IMR-90 (cell line): ENCODE results near the gene ASH1L.

Experiments used
- BHLHE40 ChIP-seq: fragments of 150-350 bp; IDR thresholded peaks from 2 replicates; pipeline ENCODE4 v1.6.1; 2016; ENCODE audit warnings: mild to moderate bottlenecking, low read depth, low read length
- CEBPB ChIP-seq: IDR thresholded peaks from 2 replicates; pipeline ENCODE4 v1.6.1; 2012; ENCODE audit warnings: low read depth, low read length, improper control_type of control experiment
- FOS ChIP-seq: fragments of 150-350 bp; IDR thresholded peaks from 2 replicates; pipeline ENCODE4 v1.6.1; 2016; ENCODE audit warnings: low read depth, low read length
- MAFK ChIP-seq: IDR thresholded peaks from 2 replicates; pipeline ENCODE4 v1.6.1; 2012; ENCODE audit warnings: low read depth, low read length, improper control_type of control experiment
- MAZ ChIP-seq: IDR thresholded peaks from 2 replicates; pipeline ENCODE4 v1.6.1; 2012; ENCODE audit warnings: low read depth, mild to moderate bottlenecking, low read length, improper control_type of control experiment, moderate library complexity, borderline replicate concordance
- MXI1 ChIP-seq: IDR thresholded peaks from 2 replicates; pipeline ENCODE4 v1.6.1; 2012; ENCODE audit warnings: low read depth, mild to moderate bottlenecking, low read length, moderate library complexity, borderline replicate concordance
- NFE2L2 ChIP-seq: fragments of 150-350 bp; IDR thresholded peaks from 2 replicates; pipeline ENCODE4 v1.6.1; 2016; ENCODE audit warnings: low read depth, mild to moderate bottlenecking, low read length
- POLR2A ChIP-seq: IDR thresholded peaks from 2 replicates; pipeline ENCODE4 v1.6.1; 2012; ENCODE audit warnings: mild to moderate bottlenecking, low read depth, low read length
- RAD21 ChIP-seq: IDR thresholded peaks from 2 replicates; pipeline ENCODE4 v1.6.1; 2012; ENCODE audit warnings: low read length, improper control_type of control experiment
- RFX5 ChIP-seq: IDR thresholded peaks from 2 replicates; pipeline ENCODE4 v1.8.0; 2012; ENCODE audit warnings: low read depth, mild to moderate bottlenecking, low read length, moderate library complexity
- SMC3 ChIP-seq: fragments of 150-350 bp; IDR thresholded peaks from 2 replicates; pipeline ENCODE4 v1.6.1; 2016; ENCODE audit warnings: low read depth, mild to moderate bottlenecking, antibody characterized with exemption, low read length, moderate library complexity
- TF ChIP-seq, protein P1 (sequence below): fragments of 150-350 bp; IDR thresholded peaks from 2 replicates; pipeline ENCODE4 v1.6.1; 2017; ENCODE audit warnings: mild to moderate bottlenecking, antibody characterized with exemption, low read length, low read depth
- TF ChIP-seq, protein P2 (sequence below): fragments of 150-350 bp; IDR thresholded peaks from 2 replicates; pipeline ENCODE4 v1.6.1; 2016; ENCODE audit warnings: low read depth, mild to moderate bottlenecking, low read length, moderate library complexity, borderline replicate concordance
- TF ChIP-seq, protein P3 (sequence below): conservative IDR thresholded peaks from 2 replicates; pipeline ENCODE4 v1.5.1; 2012; ENCODE audit warnings: mild to moderate bottlenecking, low read depth, low read length, improper control_type of control experiment

- TF ChIP-seq RFX5 (no peak), MAFK (no peak), RAD21 (peak; percentile 52), BHLHE40 (no peak), CEBPB (no peak), POLR2A (no peak), FOS (no peak), MXI1 (no peak), MAZ (no peak), SMC3 (peak; percentile 34; the same call in 1 of the 2 replicates), NFE2L2 (no peak)
- TF ChIP-seq, protein P1, sequence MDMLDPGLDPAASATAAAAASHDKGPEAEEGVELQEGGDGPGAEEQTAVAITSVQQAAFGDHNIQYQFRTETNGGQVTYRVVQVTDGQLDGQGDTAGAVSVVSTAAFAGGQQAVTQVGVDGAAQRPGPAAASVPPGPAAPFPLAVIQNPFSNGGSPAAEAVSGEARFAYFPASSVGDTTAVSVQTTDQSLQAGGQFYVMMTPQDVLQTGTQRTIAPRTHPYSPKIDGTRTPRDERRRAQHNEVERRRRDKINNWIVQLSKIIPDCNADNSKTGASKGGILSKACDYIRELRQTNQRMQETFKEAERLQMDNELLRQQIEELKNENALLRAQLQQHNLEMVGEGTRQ = no peak
- TF ChIP-seq, protein P2, sequence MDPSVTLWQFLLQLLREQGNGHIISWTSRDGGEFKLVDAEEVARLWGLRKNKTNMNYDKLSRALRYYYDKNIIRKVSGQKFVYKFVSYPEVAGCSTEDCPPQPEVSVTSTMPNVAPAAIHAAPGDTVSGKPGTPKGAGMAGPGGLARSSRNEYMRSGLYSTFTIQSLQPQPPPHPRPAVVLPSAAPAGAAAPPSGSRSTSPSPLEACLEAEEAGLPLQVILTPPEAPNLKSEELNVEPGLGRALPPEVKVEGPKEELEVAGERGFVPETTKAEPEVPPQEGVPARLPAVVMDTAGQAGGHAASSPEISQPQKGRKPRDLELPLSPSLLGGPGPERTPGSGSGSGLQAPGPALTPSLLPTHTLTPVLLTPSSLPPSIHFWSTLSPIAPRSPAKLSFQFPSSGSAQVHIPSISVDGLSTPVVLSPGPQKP = no peak
- TF ChIP-seq, protein P3, sequence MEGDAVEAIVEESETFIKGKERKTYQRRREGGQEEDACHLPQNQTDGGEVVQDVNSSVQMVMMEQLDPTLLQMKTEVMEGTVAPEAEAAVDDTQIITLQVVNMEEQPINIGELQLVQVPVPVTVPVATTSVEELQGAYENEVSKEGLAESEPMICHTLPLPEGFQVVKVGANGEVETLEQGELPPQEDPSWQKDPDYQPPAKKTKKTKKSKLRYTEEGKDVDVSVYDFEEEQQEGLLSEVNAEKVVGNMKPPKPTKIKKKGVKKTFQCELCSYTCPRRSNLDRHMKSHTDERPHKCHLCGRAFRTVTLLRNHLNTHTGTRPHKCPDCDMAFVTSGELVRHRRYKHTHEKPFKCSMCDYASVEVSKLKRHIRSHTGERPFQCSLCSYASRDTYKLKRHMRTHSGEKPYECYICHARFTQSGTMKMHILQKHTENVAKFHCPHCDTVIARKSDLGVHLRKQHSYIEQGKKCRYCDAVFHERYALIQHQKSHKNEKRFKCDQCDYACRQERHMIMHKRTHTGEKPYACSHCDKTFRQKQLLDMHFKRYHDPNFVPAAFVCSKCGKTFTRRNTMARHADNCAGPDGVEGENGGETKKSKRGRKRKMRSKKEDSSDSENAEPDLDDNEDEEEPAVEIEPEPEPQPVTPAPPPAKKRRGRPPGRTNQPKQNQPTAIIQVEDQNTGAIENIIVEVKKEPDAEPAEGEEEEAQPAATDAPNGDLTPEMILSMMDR = peak; percentile 46
Observed at GRCh38 chr1:155504207-155504606, 58.4 kb downstream of the ASH1L start.
